Lower leg skin (tissue), 3 donors: ENCODE measurements around the gene ERCC3.

ENCODE experiments used
- CTCF ChIP-seq, 3 donors: fragments of 450-650 bp; IDR thresholded peaks; one replicate each; pipeline ENCODE4 v1.5.1; 2016; ENCODE audit warnings: antibody characterized with exemption in 3 of 3, mild to moderate bottlenecking in 3 of 3, moderate library complexity in 2 of 3
- POLR2A ChIP-seq, 2 donors: fragments of 450-650 bp; IDR thresholded peaks; one replicate each; pipeline ENCODE4 v1.6.1; 2016 to 2017; ENCODE audit warnings: antibody characterized with exemption in 2 of 2, mild to moderate bottlenecking in 1 of 2, moderate library complexity in 1 of 2

GRCh38 chr2:127288274-127288673 lies 5.7 kb downstream of the ERCC3 start:
- TF ChIP-seq CTCF (IDR thresholded peaks at IDR 0.05) (no peak), POLR2A (IDR thresholded peaks at IDR 0.05) (no peak)
